Fibroblast of villous mesenchyme (primary cell): Measurements from ENCODE around the gene CDH4. TPM values are rescaled to one million over a fixed set of nuclear protein-coding genes. Genes with fewer than 3 reads are reported as not detected.

ENCODE experiments used
- DNase-seq: peaks from one replicate; pipeline ENCODE4 v3.0.0-alpha.2; 2010; ENCODE audit warnings: low read depth
- H3K4me3 ChIP-seq: 2 replicates; pipeline ENCODE4 v1.5.1; 2011; ENCODE audit warnings: low read depth, mild to moderate bottlenecking, low read length
- CTCF ChIP-seq: IDR thresholded peaks from 2 replicates; pipeline ENCODE4 v1.5.1; 2012; ENCODE audit warnings: low read depth, mild to moderate bottlenecking, low read length; ENCODE audit not compliant: insufficient read depth
- total RNA-seq: library from RNA; depleted of rRNA; stranded (reverse); fragments of >200 nt; gene quantifications from 2 replicates; pipeline ENCODE4 v1.2.3, GENCODE V29; 2012

CDH4 gene
- total RNA-seq, 1 donor = 1.7 TPM

GRCh38 chr20:61343934-61344333, 91.9 kb downstream of the CDH4 start:
- DNase-seq = no peak
- no peak overlapping the region for H3K4me3 ChIP-seq
- TF ChIP-seq CTCF = no peak

GRCh38 chr20:61345656-61346055, 93.6 kb downstream of the CDH4 start:
- TF ChIP-seq CTCF = no peak
- H3K4me3 ChIP-seq = no peak overlapping the region
- no peak for DNase-seq

GRCh38 chr20:61346996-61347395, 94.9 kb downstream of the CDH4 start:
- no peak for TF ChIP-seq CTCF
- no peak overlapping the region for H3K4me3 ChIP-seq
- DNase-seq = no peak

GRCh38 chr20:61347443-61347842, 95.4 kb downstream of the CDH4 start:
- no peak for DNase-seq
- TF ChIP-seq CTCF = no peak
- H3K4me3 ChIP-seq = no peak overlapping the region

GRCh38 chr20:61349447-61350165, 97.5 kb downstream of the CDH4 start:
- no peak for DNase-seq
- TF ChIP-seq CTCF = no peak
- no peak overlapping the region for H3K4me3 ChIP-seq

- H3K4me3 ChIP-seq = no peak overlapping the region
- TF ChIP-seq CTCF = no peak
- no peak for DNase-seq
These were observed 98.6 kb downstream of the CDH4 start for GRCh38 chr20:61350500-61351250.
